Choroid plexus epithelial cell (primary cell): Measurements from ENCODE around the gene ATAD3A.

ENCODE experiments used
- DNase-seq: peaks from one replicate; pipeline ENCODE4 v3.0.0-alpha.2; 2010; ENCODE audit warnings: low read depth
- H3K4me3 ChIP-seq: 2 replicates; pipeline ENCODE4 v1.5.1; 2011; ENCODE audit warnings: low read depth, mild to moderate bottlenecking, control low read depth, low read length, moderate library complexity
- TF ChIP-seq, protein P1 (sequence below): conservative IDR thresholded peaks from 2 replicates; pipeline ENCODE4 v1.5.1; 2011; ENCODE audit warnings: low read depth, mild to moderate bottlenecking, control low read depth, inconsistent platforms, low read length, moderate library complexity

The ATAD3A gene

DNA sequence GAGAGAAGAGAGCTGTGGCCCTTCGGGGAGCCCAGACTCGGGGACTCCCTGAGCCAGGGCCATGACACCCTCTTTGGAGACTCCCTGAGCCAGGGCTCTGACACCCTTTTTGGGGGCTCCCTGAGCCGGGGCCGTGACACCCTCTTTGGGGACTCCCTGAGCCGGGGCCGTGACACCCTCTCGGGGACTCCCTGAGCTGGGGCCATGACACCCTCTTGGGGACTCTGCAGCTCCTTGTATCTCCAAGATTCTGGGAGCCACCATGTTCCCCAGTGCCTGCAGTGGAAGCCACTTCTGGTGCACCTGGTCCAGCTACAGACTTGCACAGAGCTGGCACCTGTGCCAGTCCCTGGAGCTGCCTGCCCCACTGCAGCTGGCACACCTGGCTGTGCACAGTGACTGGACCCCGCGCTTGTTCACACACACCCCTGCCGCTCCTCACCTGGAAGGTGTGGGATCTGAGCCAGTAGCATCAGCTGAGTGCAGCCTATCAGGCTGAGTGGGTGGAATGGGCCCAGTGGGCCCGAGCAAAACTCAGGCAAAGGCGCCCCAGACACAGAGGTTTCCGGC is 66.5 kb downstream of the ATAD3A start:
- TF ChIP-seq, protein P1, sequence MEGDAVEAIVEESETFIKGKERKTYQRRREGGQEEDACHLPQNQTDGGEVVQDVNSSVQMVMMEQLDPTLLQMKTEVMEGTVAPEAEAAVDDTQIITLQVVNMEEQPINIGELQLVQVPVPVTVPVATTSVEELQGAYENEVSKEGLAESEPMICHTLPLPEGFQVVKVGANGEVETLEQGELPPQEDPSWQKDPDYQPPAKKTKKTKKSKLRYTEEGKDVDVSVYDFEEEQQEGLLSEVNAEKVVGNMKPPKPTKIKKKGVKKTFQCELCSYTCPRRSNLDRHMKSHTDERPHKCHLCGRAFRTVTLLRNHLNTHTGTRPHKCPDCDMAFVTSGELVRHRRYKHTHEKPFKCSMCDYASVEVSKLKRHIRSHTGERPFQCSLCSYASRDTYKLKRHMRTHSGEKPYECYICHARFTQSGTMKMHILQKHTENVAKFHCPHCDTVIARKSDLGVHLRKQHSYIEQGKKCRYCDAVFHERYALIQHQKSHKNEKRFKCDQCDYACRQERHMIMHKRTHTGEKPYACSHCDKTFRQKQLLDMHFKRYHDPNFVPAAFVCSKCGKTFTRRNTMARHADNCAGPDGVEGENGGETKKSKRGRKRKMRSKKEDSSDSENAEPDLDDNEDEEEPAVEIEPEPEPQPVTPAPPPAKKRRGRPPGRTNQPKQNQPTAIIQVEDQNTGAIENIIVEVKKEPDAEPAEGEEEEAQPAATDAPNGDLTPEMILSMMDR, result no peak
- no peak for DNase-seq
- no peak overlapping the region for H3K4me3 ChIP-seq

DNA sequence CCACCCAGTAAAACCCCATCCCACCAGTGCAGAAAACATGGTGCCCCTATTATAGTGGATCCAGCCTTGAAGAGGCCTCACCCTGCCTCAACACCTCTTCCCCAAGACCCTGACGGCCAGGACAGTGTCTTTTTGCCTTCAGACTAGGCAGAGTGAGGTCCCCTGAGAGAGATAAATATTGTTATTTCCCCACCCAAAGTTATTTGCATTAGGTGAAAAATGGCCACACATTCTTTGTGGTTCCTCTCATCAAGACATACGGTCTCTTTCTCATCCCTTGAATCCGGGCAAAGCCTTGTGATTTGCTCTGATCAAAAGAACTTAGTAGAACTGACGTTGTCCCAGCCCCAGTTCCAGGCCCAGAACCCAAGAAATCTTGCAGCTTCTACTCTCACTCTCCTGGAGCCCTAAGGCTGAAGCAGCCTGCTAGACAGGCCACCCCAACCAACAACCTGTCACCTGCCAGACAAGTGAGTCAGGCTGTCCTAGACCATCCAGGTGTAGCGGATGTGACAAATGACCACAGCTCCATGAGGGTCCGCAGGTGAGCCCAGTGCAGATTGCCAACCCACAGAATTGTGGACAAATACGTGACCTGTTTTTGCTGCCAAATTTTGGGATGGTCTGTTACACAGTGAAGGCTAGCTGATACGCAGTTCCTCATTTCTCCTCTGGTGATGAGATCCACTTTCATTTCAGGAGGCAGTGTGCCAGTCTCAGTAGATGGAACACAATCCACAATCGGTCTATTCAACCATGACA is 70.8 kb downstream of the ATAD3A start:
- H3K4me3 ChIP-seq, result no peak overlapping the region
- DNase-seq, result no peak
- TF ChIP-seq, protein P1, result no peak

DNA sequence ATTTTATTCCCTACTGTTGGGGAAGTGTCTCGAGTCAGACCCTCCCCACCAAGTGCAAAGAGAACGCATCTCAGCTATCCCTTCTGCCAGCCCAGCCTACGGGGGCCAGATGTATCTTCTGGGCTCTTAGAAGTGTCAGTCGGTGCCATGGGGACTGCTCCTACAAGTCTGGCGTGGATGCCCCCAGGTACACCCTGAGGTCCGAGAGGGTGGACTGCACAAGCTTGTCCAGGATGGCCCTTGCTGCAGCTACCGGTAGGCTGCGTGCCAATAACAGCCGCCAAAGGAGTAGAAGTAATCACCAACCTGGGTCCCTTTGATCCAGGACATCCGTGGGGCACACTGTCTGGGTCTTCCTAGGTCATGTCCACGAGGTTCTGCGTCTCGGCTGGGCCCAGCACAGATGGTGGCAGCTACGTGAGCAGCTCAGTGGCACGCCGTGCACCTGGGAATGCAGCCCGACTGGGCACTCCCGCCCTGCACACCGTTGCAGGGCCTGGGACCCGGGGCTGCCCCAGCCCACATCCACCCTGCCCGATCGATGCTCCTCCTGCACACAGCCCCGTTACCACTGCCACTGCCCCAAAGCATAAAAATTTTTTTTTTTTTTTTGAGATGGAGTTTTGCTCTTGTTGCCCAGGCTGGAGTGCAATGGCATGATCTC is 71.5 kb downstream of the ATAD3A start:
- H3K4me3 ChIP-seq, result no peak overlapping the region
- DNase-seq, result no peak

More for the DNA sequence above, 71.5 kb downstream of the ATAD3A start:
- TF ChIP-seq, protein P1, result no peak
